GM12891 (cell line): ENCODE measurements around the gene RNF167. TPM values are rescaled to one million over a fixed set of nuclear protein-coding genes. Genes with fewer than 3 reads are reported as not detected.

Experiments
- DNase-seq: peaks from one replicate; pipeline ENCODE4 v3.0.0; 2011; ENCODE audit warnings: low spot score; ENCODE audit not compliant: insufficient read length
- FAIRE-seq: peaks from 2 replicates; lab custom pipeline; 2011; peaks lifted over from hg19 to GRCh38; lab: Jason Lieb, UNC
- PAX5 ChIP-seq: IDR thresholded peaks from 2 replicates; pipeline ENCODE4 v1.6.1; 2011; ENCODE audit warnings: low read length, moderate library complexity, mild to moderate bottlenecking; ENCODE audit not compliant: insufficient read depth, severe bottlenecking
- POLR2A ChIP-seq: IDR thresholded peaks from 2 replicates; pipeline ENCODE4 v1.6.1; 2011; ENCODE audit warnings: low read depth, low read length, control low read depth
- POLR2AphosphoS5 ChIP-seq: IDR thresholded peaks from 2 replicates; pipeline ENCODE4 v1.6.1; 2011; ENCODE audit warnings: low read depth, low read length, control low read depth
- POU2F2 ChIP-seq: IDR thresholded peaks from 2 replicates; pipeline ENCODE4 v1.6.1; 2011; ENCODE audit warnings: low read depth, mild to moderate bottlenecking, control low read depth, low read length, moderate library complexity
- SPI1 ChIP-seq: IDR thresholded peaks from 2 replicates; pipeline ENCODE4 v1.6.1; 2011; ENCODE audit warnings: low read depth, low read length, control low read depth
- TAF1 ChIP-seq: IDR thresholded peaks from 2 replicates; pipeline ENCODE4 v1.6.1; 2011; ENCODE audit warnings: low read depth, low read length, control low read depth
- polyA plus RNA-seq: library from polyadenylated mRNA; unstranded; fragments of >200 nt; gene quantifications from one replicate; pipeline ENCODE4 v1.2.1, GENCODE V29; 2012; ENCODE audit warnings: low read depth, missing spikeins, inconsistent platforms; ENCODE audit not compliant: missing spikeins

The RNF167 gene
- 110 TPM for polyA plus RNA-seq

- peak; percentile 92 for DNase-seq
- FAIRE-seq = peak; percentile 100
- no peak for TF ChIP-seq PAX5
- TF ChIP-seq TAF1 = peak; percentile 87
- no peak for TF ChIP-seq SPI1
- TF ChIP-seq POLR2A = peak; percentile 80
- no peak for TF ChIP-seq POU2F2
- TF ChIP-seq POLR2AphosphoS5 = peak; percentile 64; the same call in 1 of the 2 replicates
These were observed at the start of gene RNF167, which contains the start of gene SLC25A11 for GRCh38 chr17:4939796-4940554. Gene RNF167, plus strand, starts transcription at chr17:4940268. Its CDS starts 642 bp downstream, at chr17:4940910. Gene SLC25A11, minus strand, starts transcription at chr17:4940046. Its CDS starts 136 bp downstream, at chr17:4939910.

GRCh38 chr17:4891411-4892410 is 48.4 kb upstream of the RNF167 start:
- TF ChIP-seq SPI1 (no peak), POLR2AphosphoS5 (no peak), TAF1 (no peak), POLR2A (no peak), POU2F2 (no peak), PAX5 (no peak)
- FAIRE-seq = no peak
- DNase-seq = no peak

- DNase-seq (no peak), FAIRE-seq (no peak)
- TF ChIP-seq POLR2A = no peak
- peak; percentile 75 for TF ChIP-seq PAX5
These were observed 47.4 kb upstream of the RNF167 start for GRCh38 chr17:4892499-4893221.

GRCh38 chr17:4893272-4893671 is 46.8 kb upstream of the RNF167 start:
- TF ChIP-seq SPI1 (no peak), POLR2AphosphoS5 (no peak), POU2F2 (no peak), TAF1 (no peak), PAX5 (no peak), POLR2A (no peak)
- FAIRE-seq = no peak
- DNase-seq = no peak

- TF ChIP-seq SPI1 (no peak), POU2F2 (no peak), PAX5 (no peak), POLR2AphosphoS5 (no peak), POLR2A (no peak), TAF1 (no peak)
- DNase-seq (no peak), FAIRE-seq (no peak)
These were observed 46.1 kb upstream of the RNF167 start for GRCh38 chr17:4893721-4894560.

- no peak for DNase-seq
- no peak for TF ChIP-seq POLR2AphosphoS5
- no peak for TF ChIP-seq TAF1
- TF ChIP-seq POLR2A = no peak
- TF ChIP-seq SPI1 = no peak
- no peak for TF ChIP-seq POU2F2
- no peak for TF ChIP-seq PAX5
- no peak for FAIRE-seq
These were observed 44.9 kb upstream of the RNF167 start for GRCh38 chr17:4895121-4895520.

- TF ChIP-seq PAX5 = no peak
- TF ChIP-seq SPI1 = no peak
- no peak for TF ChIP-seq TAF1
- no peak for TF ChIP-seq POU2F2
- TF ChIP-seq POLR2AphosphoS5 = no peak
- no peak for TF ChIP-seq POLR2A
- no peak for DNase-seq
- no peak for FAIRE-seq
These were observed 44.3 kb upstream of the RNF167 start for GRCh38 chr17:4895657-4896331.
